ENCODE data around the gene SLC23A1.

GRCh38 chr5:139399501-139400121, 16.5 kb upstream of the SLC23A1 start:
- TF ChIP-seq CTCF (IDR thresholded peaks at IDR 0.05; ENCODE audit: insufficient read depth, low read depth, low read length) (no peak), EZH2 (IDR thresholded peaks at IDR 0.05; ENCODE audit: insufficient read depth, low read length) (no peak)
